Thoracic aorta (tissue), 2 donors: Measurements from ENCODE around the gene ICE2. TPM values are rescaled to one million over a fixed set of nuclear protein-coding genes. Genes with fewer than 3 reads are reported as not detected.

Experiments
- ATAC-seq: fragments of 150-250 bp; one replicate; pipeline ENCODE4 v1.8.0; 2017; ENCODE audit warnings: low read depth; ENCODE audit not compliant: insufficient number of reproducible peaks, low FRiP score
- DNase-seq: peaks from one replicate; pipeline ENCODE4 v3.0.0-alpha.2; 2020; ENCODE audit warnings: low spot score
- H3K27ac ChIP-seq, 2 donors: fragments of 200-600 bp; sonication (generic); 1 replicate in 1 of 2; 2 replicates in 1 of 2; pipeline ENCODE4 v1.5.1; 2016; ENCODE audit warnings: mild to moderate bottlenecking in 2 of 2, moderate library complexity in 2 of 2
- H3K27me3 ChIP-seq: fragments of 200-600 bp; sonication (generic); replicated peaks from 2 replicates; pipeline ENCODE4 v1.6.0; 2016; ENCODE audit warnings: mild to moderate bottlenecking; ENCODE audit not compliant: insufficient read depth
- H3K36me3 ChIP-seq: fragments of 200-600 bp; sonication (generic); one replicate; pipeline ENCODE4 v1.5.1; 2016
- H3K4me1 ChIP-seq, 2 donors: fragments of 200-600 bp; sonication (generic); 1 replicate in 1 of 2; 2 replicates in 1 of 2; pipeline versions ENCODE4 v1.5.1 to v1.6.0; 2016; ENCODE audit warnings: low read depth in 2 of 2, mild to moderate bottlenecking in 1 of 2; ENCODE audit not compliant: control insufficient read depth in 1 of 2
- H3K4me3 ChIP-seq: fragments of 200-600 bp; sonication (generic); 2 replicates; pipeline ENCODE4 v1.5.1; 2016; ENCODE audit warnings: mild to moderate bottlenecking
- H3K9me3 ChIP-seq: fragments of 200-600 bp; sonication (generic); 2 replicates; pipeline ENCODE4 v1.5.1; 2016
- CTCF ChIP-seq: fragments of 200-600 bp; sonication (generic); IDR thresholded peaks from one replicate; pipeline ENCODE4 v1.5.1; 2019; ENCODE audit warnings: antibody characterized with exemption
- total RNA-seq, 2 donors: library from RNA; depleted of rRNA; stranded (reverse); fragments of >200 nt; gene quantifications; one replicate each; pipeline versions ENCODE4 v1.1.0 to v1.2.3, GENCODE V29; 2016

The ICE2 gene
- total RNA-seq, 2 donors from 2014 or later = 19.4 to 57.2 TPM

GRCh38 chr15:60523056-60523455 lies 44.1 kb upstream of the ICE2 start:
- DNase-seq (no peak), ATAC-seq (no peak)
- Histone ChIP-seq H3K27me3 (no peaks in the 10 kb centered on the region), H3K4me1 (peaks cover 3 to 8% of the 10 kb centered on the region in 2 donors), H3K4me3 (no peak overlapping the region), H3K36me3 (no peaks in the 10 kb centered on the region), H3K9me3 (no peaks in the 10 kb centered on the region), H3K27ac (no peak overlapping the region)
- TF ChIP-seq CTCF = no peak

- no peak for ATAC-seq
- peak; percentile 84 for TF ChIP-seq CTCF
- H3K4me3 ChIP-seq = no peak overlapping the region
- H3K36me3 ChIP-seq = no peaks in the 10 kb centered on the region
- DNase-seq = peak; percentile 21
- H3K27me3 ChIP-seq = no peaks in the 10 kb centered on the region
- H3K9me3 ChIP-seq = no peaks in the 10 kb centered on the region
- H3K4me1 ChIP-seq = peaks cover 3 to 8% of the 10 kb centered on the region in 2 donors
- H3K27ac ChIP-seq = no peak overlapping the region
These were observed 42.0 kb upstream of the ICE2 start for GRCh38 chr15:60520825-60521368.

- H3K27ac ChIP-seq = no peak overlapping the region
- H3K9me3 ChIP-seq = no peaks in the 10 kb centered on the region
- no peaks in the 10 kb centered on the region for H3K36me3 ChIP-seq
- H3K4me1 ChIP-seq = peaks cover 3 to 8% of the 10 kb centered on the region in 2 donors
- no peak for DNase-seq
- ATAC-seq = no peak
- no peaks in the 10 kb centered on the region for H3K27me3 ChIP-seq
- no peak for TF ChIP-seq CTCF
- no peak overlapping the region for H3K4me3 ChIP-seq
These were observed 41.3 kb upstream of the ICE2 start for GRCh38 chr15:60520013-60520824.

- Histone ChIP-seq H3K4me1 (peaks cover 3 to 8% of the 10 kb centered on the region in 2 donors), H3K27me3 (no peaks in the 10 kb centered on the region), H3K27ac (no peak overlapping the region), H3K4me3 (no peak overlapping the region), H3K9me3 (no peaks in the 10 kb centered on the region), H3K36me3 (no peaks in the 10 kb centered on the region)
- ATAC-seq = no peak
- no peak for DNase-seq
- no peak for TF ChIP-seq CTCF
These were observed 40.3 kb upstream of the ICE2 start for GRCh38 chr15:60519218-60519617.

GRCh38 chr15:60518511-60518910 lies 39.6 kb upstream of the ICE2 start:
- Histone ChIP-seq H3K9me3 (no peaks in the 10 kb centered on the region), H3K27me3 (no peaks in the 10 kb centered on the region), H3K4me3 (no peak overlapping the region), H3K27ac (no peak overlapping the region), H3K36me3 (no peaks in the 10 kb centered on the region), H3K4me1 (peaks cover 3 to 8% of the 10 kb centered on the region in 2 donors)
- TF ChIP-seq CTCF = no peak
- DNase-seq (no peak), ATAC-seq (no peak)
